Neutrophil (primary cell): ENCODE data around the gene MPHOSPH10.
A peak's percentile ranks its signal among the peaks of the same experiment; 100 is the strongest.
"Not testable (repeated sequence)": the region's sequence is repeated elsewhere in the genome, so short reads cannot be mapped to it uniquely, and the experiment has no call there.

ENCODE experiments used
- H3K27ac ChIP-seq: fragments of 200-600 bp; sonication (generic); 2 replicates; pipeline ENCODE4 v1.5.1; 2016; ENCODE audit warnings: mild to moderate bottlenecking, moderate library complexity
- H3K27me3 ChIP-seq: fragments of 200-600 bp; sonication (generic); 2 replicates; pipeline ENCODE4 v1.6.0; 2016; ENCODE audit warnings: mild to moderate bottlenecking
- H3K36me3 ChIP-seq: fragments of 200-600 bp; sonication (generic); 2 replicates; pipeline ENCODE4 v1.5.1; 2017
- H3K4me1 ChIP-seq, 2 experiments: fragments of 200-600 bp in 1 of 2; sonication (generic) in 1 of 2; 1 replicate in 1 of 2; 2 replicates in 1 of 2; pipeline versions ENCODE4 v1.5.1 to v1.6.1; 2013 to 2016; ENCODE audit warnings: low read depth in 1 of 2, low read length in 1 of 2, mild to moderate bottlenecking in 1 of 2, moderate library complexity in 1 of 2; ENCODE audit not compliant: control insufficient read depth in 1 of 2, insufficient read depth in 1 of 2
- H3K4me3 ChIP-seq, 2 experiments: fragments of 200-600 bp in 1 of 2; sonication (generic) in 1 of 2; 1 replicate in 1 of 2; 2 replicates in 1 of 2; pipeline ENCODE4 v1.5.1; 2013 to 2016; ENCODE audit warnings: low read depth in 1 of 2, low read length in 1 of 2, mild to moderate bottlenecking in 1 of 2, moderate library complexity in 1 of 2
- H3K9me3 ChIP-seq: fragments of 200-600 bp; sonication (generic); 2 replicates; pipeline ENCODE4 v1.5.1; 2016
- TF ChIP-seq, protein P1 (sequence below): fragments of 200-600 bp; sonication (generic); IDR thresholded peaks from 2 replicates; pipeline ENCODE4 v1.5.1; 2016; ENCODE audit warnings: antibody characterized with exemption

The MPHOSPH10 gene

DNA sequence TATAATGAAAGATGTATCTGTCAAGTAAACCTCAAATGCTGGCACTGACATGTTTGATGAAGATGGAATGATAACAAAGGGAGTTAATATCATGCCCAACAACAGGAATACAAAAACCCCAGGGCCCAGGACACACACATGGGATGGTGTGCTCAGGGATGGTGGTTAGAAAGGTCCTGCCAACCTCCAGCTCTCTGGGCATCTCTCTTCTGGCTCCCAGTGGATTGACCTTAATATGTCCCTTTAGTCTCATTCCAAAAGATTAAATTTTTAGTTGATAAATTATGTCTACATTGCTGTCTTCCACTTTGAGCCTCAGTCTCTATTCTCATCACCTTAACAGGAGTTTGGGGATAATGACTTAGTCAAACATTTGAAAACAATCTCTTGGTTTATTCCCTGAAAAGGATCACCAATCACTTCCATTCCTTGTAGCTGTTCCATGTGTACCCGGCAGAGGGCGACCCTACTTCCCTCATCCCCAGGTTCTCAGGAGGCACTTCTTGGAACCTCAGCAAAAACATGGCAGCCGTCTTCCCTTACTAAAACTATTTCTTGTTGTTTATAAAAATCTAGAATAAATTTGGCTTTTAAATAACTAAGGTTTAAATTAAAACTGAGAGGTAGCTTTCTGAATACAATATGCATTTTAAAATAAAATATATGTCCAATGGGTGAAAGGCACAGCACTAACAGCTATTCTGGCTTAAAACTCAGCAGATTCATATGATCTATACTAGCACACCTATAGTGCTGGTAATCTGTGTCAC, 30.1 kb upstream of the MPHOSPH10 start:
- no peaks in the 10 kb centered on the region for H3K36me3 ChIP-seq
- no peaks in the 10 kb centered on the region for H3K9me3 ChIP-seq
- H3K27me3 ChIP-seq = no peaks in the 10 kb centered on the region
- TF ChIP-seq, protein P1, sequence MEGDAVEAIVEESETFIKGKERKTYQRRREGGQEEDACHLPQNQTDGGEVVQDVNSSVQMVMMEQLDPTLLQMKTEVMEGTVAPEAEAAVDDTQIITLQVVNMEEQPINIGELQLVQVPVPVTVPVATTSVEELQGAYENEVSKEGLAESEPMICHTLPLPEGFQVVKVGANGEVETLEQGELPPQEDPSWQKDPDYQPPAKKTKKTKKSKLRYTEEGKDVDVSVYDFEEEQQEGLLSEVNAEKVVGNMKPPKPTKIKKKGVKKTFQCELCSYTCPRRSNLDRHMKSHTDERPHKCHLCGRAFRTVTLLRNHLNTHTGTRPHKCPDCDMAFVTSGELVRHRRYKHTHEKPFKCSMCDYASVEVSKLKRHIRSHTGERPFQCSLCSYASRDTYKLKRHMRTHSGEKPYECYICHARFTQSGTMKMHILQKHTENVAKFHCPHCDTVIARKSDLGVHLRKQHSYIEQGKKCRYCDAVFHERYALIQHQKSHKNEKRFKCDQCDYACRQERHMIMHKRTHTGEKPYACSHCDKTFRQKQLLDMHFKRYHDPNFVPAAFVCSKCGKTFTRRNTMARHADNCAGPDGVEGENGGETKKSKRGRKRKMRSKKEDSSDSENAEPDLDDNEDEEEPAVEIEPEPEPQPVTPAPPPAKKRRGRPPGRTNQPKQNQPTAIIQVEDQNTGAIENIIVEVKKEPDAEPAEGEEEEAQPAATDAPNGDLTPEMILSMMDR = peak; percentile 79
- H3K4me1 ChIP-seq = peaks cover 0 to 2% of the 10 kb centered on the region in 2 experiments
- H3K27ac ChIP-seq = no peak overlapping the region
- no peak overlapping the region for H3K4me3 ChIP-seq

DNA sequence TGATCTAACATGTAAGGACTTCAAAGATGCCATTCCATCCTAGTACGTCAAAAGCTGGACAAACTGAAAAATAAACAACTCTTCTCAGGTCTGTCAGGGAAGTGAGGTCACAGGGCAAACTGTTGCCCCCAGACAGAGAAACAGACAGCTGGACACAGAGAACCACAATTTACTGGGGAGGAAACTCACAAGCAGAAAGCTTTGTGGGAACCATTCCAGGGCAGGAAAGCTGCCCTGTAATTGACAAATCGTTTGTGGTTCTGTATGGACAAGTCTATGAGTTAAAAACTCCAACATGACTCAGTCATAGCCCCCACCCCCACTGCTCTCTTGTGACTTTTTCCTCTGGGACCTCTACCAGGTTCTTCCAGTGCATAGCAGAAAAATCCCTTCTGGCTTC, 28.8 kb upstream of the MPHOSPH10 start:
- Histone ChIP-seq H3K36me3 (no peaks in the 10 kb centered on the region), H3K27ac (no peak overlapping the region), H3K27me3 (no peaks in the 10 kb centered on the region), H3K4me1 (peaks cover 0 to 2% of the 10 kb centered on the region in 2 experiments), H3K9me3 (no peaks in the 10 kb centered on the region), H3K4me3 (no peak overlapping the region)
- TF ChIP-seq, protein P1 = no peak

DNA sequence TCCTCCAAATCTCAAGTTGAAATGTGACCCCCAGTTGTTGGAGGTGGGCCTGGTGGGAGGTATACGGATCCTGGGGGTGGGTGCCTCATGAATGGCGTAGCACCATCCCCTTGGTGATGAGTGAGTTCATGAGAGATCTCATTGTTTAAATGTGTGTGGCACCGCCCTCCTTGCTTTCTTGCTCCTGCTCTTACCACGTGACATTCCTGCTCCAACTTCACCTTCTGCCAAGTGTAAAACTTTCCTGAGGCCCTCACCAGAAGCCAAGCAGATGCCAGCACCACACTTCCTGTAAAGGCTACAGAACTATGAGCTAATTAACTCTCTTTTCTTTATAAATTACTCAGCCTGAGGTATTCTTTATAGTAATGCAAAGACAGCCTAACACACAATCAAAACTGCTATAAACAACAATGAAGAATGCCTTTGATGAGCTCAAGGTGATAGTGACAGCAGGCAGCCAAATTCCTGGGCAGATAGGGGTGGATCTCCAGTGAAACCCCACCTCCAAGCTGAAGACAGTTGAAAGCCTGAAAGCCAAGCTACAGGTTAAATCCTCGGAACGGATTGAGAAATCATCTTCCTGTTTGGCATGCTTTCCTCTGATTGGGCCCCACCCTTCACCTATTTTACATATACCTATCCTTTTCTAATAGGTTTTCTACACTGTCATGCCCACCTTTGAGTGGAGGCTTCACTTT, 27.3 kb upstream of the MPHOSPH10 start:
- no peak overlapping the region for H3K4me3 ChIP-seq
- no peaks in the 10 kb centered on the region for H3K36me3 ChIP-seq
- H3K27ac ChIP-seq = no peak overlapping the region

DNA sequence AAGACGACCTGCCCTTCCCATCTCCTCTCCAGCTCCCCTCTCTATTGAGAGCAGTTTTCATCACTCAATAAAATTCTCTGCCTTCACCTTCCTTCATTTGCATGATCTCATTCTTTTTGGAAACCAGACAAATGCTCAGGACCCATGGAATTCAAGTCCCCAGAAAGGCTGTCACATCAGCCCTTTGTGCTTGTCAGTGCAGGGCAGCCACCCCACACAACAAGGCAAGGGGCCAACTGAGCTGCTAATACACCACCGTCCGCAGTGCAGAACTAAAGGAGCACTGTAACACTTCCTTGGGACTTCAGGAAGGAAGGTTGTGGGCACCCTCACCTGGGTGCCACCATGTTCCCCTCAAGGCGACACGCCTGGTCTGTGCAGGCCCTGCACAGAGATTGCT, 26.6 kb upstream of the MPHOSPH10 start:
- H3K36me3 ChIP-seq = peaks cover under 1% of the 10 kb centered on the region
- no peaks in the 10 kb centered on the region for H3K9me3 ChIP-seq
- TF ChIP-seq, protein P1 = no peak
- no peak overlapping the region for H3K4me3 ChIP-seq
- no peaks in the 10 kb centered on the region for H3K4me1 ChIP-seq
- no peaks in the 10 kb centered on the region for H3K27me3 ChIP-seq
- no peak overlapping the region for H3K27ac ChIP-seq

More for the DNA sequence above, 27.3 kb upstream of the MPHOSPH10 start:
- H3K27me3 ChIP-seq = no peaks in the 10 kb centered on the region
- no peaks in the 10 kb centered on the region for H3K4me1 ChIP-seq
- TF ChIP-seq, protein P1 = no peak
- H3K9me3 ChIP-seq = no peaks in the 10 kb centered on the region

DNA sequence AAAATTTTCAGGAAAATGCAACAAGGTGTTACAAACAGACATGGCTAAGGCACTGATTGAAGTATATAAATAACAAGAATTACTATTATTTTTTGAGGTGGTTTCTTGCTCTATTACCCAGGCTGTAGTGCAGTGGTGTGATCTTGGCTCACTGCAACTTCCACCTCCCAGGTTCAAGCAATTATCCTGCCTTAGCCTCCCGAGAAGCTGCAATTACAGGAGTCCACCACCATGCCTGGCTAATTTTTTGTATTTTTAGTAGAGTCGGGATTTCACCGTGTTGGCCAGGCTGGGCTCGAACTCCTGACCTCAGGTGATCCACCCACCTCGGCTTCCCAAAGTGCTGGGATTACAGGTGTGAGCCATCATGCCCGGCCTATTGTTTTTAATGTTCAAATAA, 24.0 kb upstream of the MPHOSPH10 start:
- H3K36me3 ChIP-seq = peaks cover 11% of the 10 kb centered on the region
- not testable (repeated sequence) for H3K9me3 ChIP-seq, H3K4me3 ChIP-seq, H3K27me3 ChIP-seq, H3K27ac ChIP-seq, H3K4me1 ChIP-seq

DNA sequence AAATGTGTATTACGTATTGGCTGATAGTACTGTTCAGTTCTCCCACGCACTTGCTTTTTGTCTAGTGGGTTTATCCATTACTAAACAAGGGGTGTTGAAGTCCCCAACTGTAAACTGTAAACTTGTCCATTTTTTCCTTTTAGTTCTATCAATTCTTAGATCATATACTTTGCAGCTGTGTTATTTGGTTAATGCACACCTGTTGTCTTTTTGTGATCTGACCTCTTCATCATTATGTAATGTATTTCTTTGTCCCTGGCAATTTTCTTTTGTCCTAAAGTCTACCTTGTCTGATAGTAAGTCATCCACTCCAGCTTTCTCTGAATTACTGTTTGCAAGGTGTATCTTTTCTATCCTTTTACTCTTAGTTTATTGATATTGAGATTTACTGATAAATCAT, 22.3 kb upstream of the MPHOSPH10 start:
- Histone ChIP-seq H3K27ac (no peak overlapping the region), H3K27me3 (no peaks in the 10 kb centered on the region), H3K36me3 (peaks cover 14% of the 10 kb centered on the region), H3K4me3 (no peak overlapping the region), H3K4me1 (no peaks in the 10 kb centered on the region), H3K9me3 (no peaks in the 10 kb centered on the region)
- TF ChIP-seq, protein P1 = no peak
